ENCODE results near the gene KIAA1755.

DNA sequence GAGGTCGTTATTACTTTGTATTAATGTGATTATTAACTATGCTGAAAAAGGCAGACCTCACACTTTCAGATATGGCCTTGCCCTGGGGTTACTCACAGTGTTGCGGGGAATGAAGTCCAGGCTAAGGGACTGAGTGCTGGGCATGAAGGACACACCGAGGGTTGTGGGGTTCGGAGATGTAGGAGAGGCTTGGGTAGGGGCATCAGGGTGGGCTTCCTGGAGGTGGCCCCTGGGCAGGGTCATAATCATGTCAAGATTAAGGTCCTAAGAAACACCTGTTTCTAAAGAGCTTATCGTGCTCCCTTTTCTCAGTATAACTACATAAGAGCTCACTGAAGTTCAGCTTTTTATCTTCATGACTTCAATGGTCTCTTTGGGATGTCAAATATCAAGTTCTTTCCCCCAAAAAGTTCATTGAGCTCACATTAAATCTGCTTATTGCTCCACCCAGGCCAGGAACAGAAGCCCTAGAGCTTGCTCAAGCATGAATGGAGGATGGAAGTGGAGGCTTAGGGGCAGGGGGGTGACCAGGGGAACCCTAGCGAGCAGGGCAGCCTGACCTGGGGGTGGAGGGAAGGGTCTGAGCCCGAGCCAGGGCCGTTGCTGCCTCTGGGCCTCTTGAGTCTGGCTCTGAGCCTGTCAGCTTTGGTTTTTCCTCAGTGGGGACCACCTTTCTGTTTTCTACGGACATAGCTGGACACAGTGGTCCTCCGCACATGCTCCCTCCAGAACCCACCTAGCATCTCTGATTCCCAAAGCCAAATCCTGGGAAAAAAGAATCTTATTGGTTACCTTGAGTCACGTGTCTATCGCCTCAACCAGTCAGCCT is 58.2 kb downstream of the KIAA1755 start:
- TF ChIP-seq ZNF232 (CRISPR knock-in tag; IDR thresholded peaks at IDR 0.05) = no peak
- TF ChIP-seq POLR2AphosphoS5 (IDR thresholded peaks at IDR 0.05; ENCODE audit: control insufficient read depth, insufficient read depth, low read depth, low read length) = no peak
- no peak for TF ChIP-seq CTCF (IDR thresholded peaks at IDR 0.05 in 2 of 3, conservative IDR thresholded peaks at IDR 0.05 in 1 of 3; ENCODE audit: insufficient read depth in 2 of 3, low read depth in 1 of 3, low read length in 3 of 3)
- no peak for TF ChIP-seq ARHGAP35 (IDR thresholded peaks at IDR 0.05; ENCODE audit: partially characterized antibody)

All from K562 (cell line).